ENCODE data around the gene TRAF6. TPM values are rescaled to one million over a fixed set of nuclear protein-coding genes. Genes with fewer than 3 reads are reported as not detected.

The TRAF6 gene
- total RNA-seq, 1 experiment from 2014 or later, result 4.0 TPM

GRCh38 chr11:36446135-36446534 lies 63.9 kb downstream of the TRAF6 start:
- H3K9me3 ChIP-seq (ENCODE audit: low read length), result no peaks in the 10 kb centered on the region
- no peak for DNase-seq
- no peak overlapping the region for H3K9ac ChIP-seq (ENCODE audit: low read length)
- H3K79me2 ChIP-seq (ENCODE audit: low read length), result no peaks in the 10 kb centered on the region
- H3K4me3 ChIP-seq (ENCODE audit: low read length), result no peak overlapping the region
- CTCF ChIA-PET, result no interaction called here
- no peaks in the 10 kb centered on the region for H4K20me1 ChIP-seq (ENCODE audit: low read length)
- H2AFZ ChIP-seq (ENCODE audit: low read length), result no peak overlapping the region
- H3K27me3 ChIP-seq (ENCODE audit: low read length), result no peaks in the 10 kb centered on the region
- POLR2A ChIA-PET (ENCODE audit: unreplicated experiment), result interaction anchor here (0.6 kb wide), 1 partner anchor 114 kb away, joined by 3 read pairs; no protein-coding TSS in a partner anchor
- H3K9me2 ChIP-seq (replicated peaks; ENCODE audit: low read length), result no peaks in the 10 kb centered on the region
- TF ChIP-seq EZH2phosphoT487 (IDR thresholded peaks at IDR 0.05; ENCODE audit: borderline replicate concordance, low read length) (no peak), EZH2 (IDR thresholded peaks at IDR 0.05; ENCODE audit: low read length, unreplicated experiment) (no peak), CTCF (conservative IDR thresholded peaks at IDR 0.05; ENCODE audit: low read depth, low read length) (no peak)
- H3F3A ChIP-seq (ENCODE audit: low read length, unreplicated experiment), result no peaks in the 10 kb centered on the region
- BruUV-seq (replicated peaks), result no TSS peak
- H3K27ac ChIP-seq (ENCODE audit: low read length), result no peak overlapping the region
- H3K4me1 ChIP-seq (ENCODE audit: insufficient read depth, low read length), result peaks cover 23% of the 10 kb centered on the region
- no peaks in the 10 kb centered on the region for H3K36me3 ChIP-seq (ENCODE audit: low read depth, low read length)
- no peak overlapping the region for H3K4me2 ChIP-seq (ENCODE audit: low read length)
- ATAC-seq, result no peak
- intact Hi-C loops (cut with micrococcal nuclease), result no loop called here

- H4K20me1 ChIP-seq (ENCODE audit: low read length), result no peaks in the 10 kb centered on the region
- TF ChIP-seq EZH2phosphoT487 (IDR thresholded peaks at IDR 0.05; ENCODE audit: borderline replicate concordance, low read length), result no peak
- TF ChIP-seq CTCF (conservative IDR thresholded peaks at IDR 0.05; ENCODE audit: low read depth, low read length), result no peak
- TF ChIP-seq EZH2 (IDR thresholded peaks at IDR 0.05; ENCODE audit: low read length, unreplicated experiment), result no peak
- no peak overlapping the region for H3K27ac ChIP-seq (ENCODE audit: low read length)
- no peaks in the 10 kb centered on the region for H3F3A ChIP-seq (ENCODE audit: low read length, unreplicated experiment)
- POLR2A ChIA-PET (ENCODE audit: unreplicated experiment), result no interaction called here
- H3K4me1 ChIP-seq (ENCODE audit: insufficient read depth, low read length), result peaks cover 20% of the 10 kb centered on the region
- ATAC-seq, result no peak
- no peak overlapping the region for H3K4me2 ChIP-seq (ENCODE audit: low read length)
- DNase-seq, result no peak
- no peaks in the 10 kb centered on the region for H3K79me2 ChIP-seq (ENCODE audit: low read length)
- no peaks in the 10 kb centered on the region for H3K9me2 ChIP-seq (replicated peaks; ENCODE audit: low read length)
- no peaks in the 10 kb centered on the region for H3K9me3 ChIP-seq (ENCODE audit: low read length)
- H3K36me3 ChIP-seq (ENCODE audit: low read depth, low read length), result no peaks in the 10 kb centered on the region
- H3K9ac ChIP-seq (ENCODE audit: low read length), result no peak overlapping the region
- no peaks in the 10 kb centered on the region for H3K27me3 ChIP-seq (ENCODE audit: low read length)
- intact Hi-C loops (cut with micrococcal nuclease), result no loop called here
- CTCF ChIA-PET, result no interaction called here
- H2AFZ ChIP-seq (ENCODE audit: low read length), result no peak overlapping the region
- no TSS peak for BruUV-seq (replicated peaks)
- H3K4me3 ChIP-seq (ENCODE audit: low read length), result no peak overlapping the region
These were observed 66.4 kb downstream of the TRAF6 start for GRCh38 chr11:36443661-36444060.

- Histone ChIP-seq H3K9me2 (replicated peaks; ENCODE audit: low read length) (no peaks in the 10 kb centered on the region), H3K4me3 (ENCODE audit: low read length) (no peak overlapping the region), H3K9ac (ENCODE audit: low read length) (no peak overlapping the region), H3F3A (ENCODE audit: low read length, unreplicated experiment) (no peaks in the 10 kb centered on the region), H2AFZ (ENCODE audit: low read length) (no peak overlapping the region), H3K79me2 (ENCODE audit: low read length) (no peaks in the 10 kb centered on the region), H3K4me1 (ENCODE audit: insufficient read depth, low read length) (peaks cover under 1% of the 10 kb centered on the region; the same call in 1 of the 2 replicates), H4K20me1 (ENCODE audit: low read length) (no peaks in the 10 kb centered on the region), H3K36me3 (ENCODE audit: low read depth, low read length) (no peaks in the 10 kb centered on the region), H3K27ac (ENCODE audit: low read length) (no peak overlapping the region), H3K27me3 (ENCODE audit: low read length) (no peaks in the 10 kb centered on the region), H3K9me3 (ENCODE audit: low read length) (no peaks in the 10 kb centered on the region), H3K4me2 (ENCODE audit: low read length) (no peak overlapping the region)
- no peak for ATAC-seq
- ChIA-PET CTCF (no interaction called here), POLR2A (ENCODE audit: unreplicated experiment) (no interaction called here)
- DNase-seq, result no peak
- intact Hi-C loops (cut with micrococcal nuclease), result no loop called here
- TF ChIP-seq CTCF (conservative IDR thresholded peaks at IDR 0.05; ENCODE audit: low read depth, low read length) (no peak), EZH2 (IDR thresholded peaks at IDR 0.05; ENCODE audit: low read length, unreplicated experiment) (no peak), EZH2phosphoT487 (IDR thresholded peaks at IDR 0.05; ENCODE audit: borderline replicate concordance, low read length) (no peak)
- BruUV-seq (replicated peaks), result no TSS peak
These were observed 68.4 kb downstream of the TRAF6 start for GRCh38 chr11:36441610-36442208.

All from PC-3 (cell line).